ENCODE data around the gene GPC5.

GRCh38 chr13:91773591-91774227 lies 375.3 kb downstream of the GPC5 start:
- TF ChIP-seq POLR2A (IDR thresholded peaks at IDR 0.05) (no peak), CTCF (IDR thresholded peaks at IDR 0.05) (no peak), EP300 (IDR thresholded peaks at IDR 0.05) (no peak)

Measured in ovary (tissue), 3 donors.